HEK293 (cell line): ENCODE results near the gene HPCA.

Source experiments
- CTCF ChIA-PET: fragments of 350-600 bp; formaldehyde crosslinking; extraction: SDS; loops from one replicate; lab custom pipeline; 2021; ENCODE audit warnings: antibody characterized with exemption; lab: Yijun Ruan, JAX
- POLR2A ChIA-PET: fragments of 300-600 bp; formaldehyde crosslinking; extraction: SDS; loops from one replicate; lab custom pipeline; 2020; ENCODE audit warnings: antibody characterized with exemption, inconsistent platforms; lab: Yijun Ruan, JAX
- H3K27ac ChIP-seq: fragments of 200-500 bp; sonication (Bioruptor generic); 2 replicates; pipeline ENCODE4 v1.5.1; 2014; ENCODE audit warnings: low read depth, low read length, control low read depth, inconsistent platforms; ENCODE audit errors: extremely low read depth
- H3K36me3 ChIP-seq, 2 experiments: fragments of 200-500 bp in 1 of 2; sonication (Bioruptor generic) in 1 of 2; 1 replicate in 1 of 2; 2 replicates in 1 of 2; pipeline ENCODE4 v1.5.1; 2014 to 2017; ENCODE audit warnings: inconsistent platforms in 2 of 2, low read length in 2 of 2; ENCODE audit not compliant: control insufficient read depth in 2 of 2, insufficient read depth in 1 of 2
- H3K4me1 ChIP-seq: fragments of 200-500 bp; sonication (Bioruptor generic); 2 replicates; pipeline ENCODE4 v1.5.1; 2014; ENCODE audit warnings: mild to moderate bottlenecking, low read length, inconsistent platforms; ENCODE audit not compliant: control insufficient read depth, insufficient read depth
- H3K4me3 ChIP-seq: 2 replicates; pipeline ENCODE4 v1.5.1; 2011; ENCODE audit warnings: low read depth, mild to moderate bottlenecking, control low read depth, low read length, moderate library complexity
- H3K9me3 ChIP-seq: fragments of 200-500 bp; sonication (Bioruptor generic); 2 replicates; pipeline ENCODE4 v1.5.1; 2014; ENCODE audit warnings: low read depth, low read length, inconsistent platforms; ENCODE audit not compliant: control insufficient read depth, insufficient read depth
- ATF2 ChIP-seq: fragments of 450-650 bp; formaldehyde crosslinking; IDR thresholded peaks from 2 replicates; pipeline ENCODE4 v1.5.1; 2016; ENCODE audit warnings: missing biosample characterization, missing genetic modification characterization, low read depth
- ELK4 ChIP-seq: IDR thresholded peaks from 2 replicates; pipeline ENCODE4 v1.6.1; 2011; ENCODE audit warnings: mild to moderate bottlenecking, low read depth, low read length, borderline replicate concordance
- HOXA7 ChIP-seq: sonication (generic); formaldehyde crosslinking; IDR thresholded peaks from 2 replicates; pipeline ENCODE4 v1.8.1; 2022; ENCODE audit warnings: missing genetic modification reagents, borderline replicate concordance
- KLF16 ChIP-seq: fragments of 450-650 bp; formaldehyde crosslinking; IDR thresholded peaks from 2 replicates; pipeline ENCODE4 v1.5.1; 2017; ENCODE audit warnings: missing biosample characterization, missing genetic modification characterization
- MZF1 ChIP-seq: fragments of 450-650 bp; formaldehyde crosslinking; IDR thresholded peaks from 2 replicates; pipeline ENCODE4 v1.5.1; 2017; ENCODE audit warnings: missing biosample characterization, missing genetic modification characterization, borderline replicate concordance
- ZBTB26 ChIP-seq: fragments of 450-650 bp; formaldehyde crosslinking; optimal IDR thresholded peaks from 2 replicates; pipeline ENCODE3; 2016; ENCODE audit warnings: missing biosample characterization, mild to moderate bottlenecking, missing genetic modification characterization
- ZNF19 ChIP-seq: fragments of 450-650 bp; formaldehyde crosslinking; IDR thresholded peaks from 2 replicates; pipeline ENCODE4; 2016; ENCODE audit warnings: missing biosample characterization, missing genetic modification characterization, low read depth
- ZNF324 ChIP-seq: fragments of 450-650 bp; formaldehyde crosslinking; IDR thresholded peaks from 2 replicates; pipeline ENCODE4 v1.5.1; 2016; ENCODE audit warnings: missing biosample characterization, missing genetic modification characterization
- ZNF335 ChIP-seq: fragments of 450-650 bp; formaldehyde crosslinking; conservative IDR thresholded peaks from 2 replicates; pipeline ENCODE4 v1.5.1; 2016; ENCODE audit warnings: missing biosample characterization, missing genetic modification characterization
- ZNF514 ChIP-seq: fragments of 450-650 bp; formaldehyde crosslinking; IDR thresholded peaks from 2 replicates; pipeline ENCODE4 v1.5.1; 2016; ENCODE audit warnings: missing biosample characterization, missing genetic modification characterization
- ZNF571 ChIP-seq: fragments of 450-650 bp; formaldehyde crosslinking; IDR thresholded peaks from 2 replicates; pipeline ENCODE4 v1.5.0; 2017; ENCODE audit warnings: missing biosample characterization, missing genetic modification characterization
- ZNF600 ChIP-seq: fragments of 450-650 bp; formaldehyde crosslinking; IDR thresholded peaks from 2 replicates; pipeline ENCODE4 v1.5.1; 2016; ENCODE audit warnings: missing biosample characterization, missing genetic modification characterization
- ZNF664 ChIP-seq: fragments of 450-650 bp; formaldehyde crosslinking; IDR thresholded peaks from 2 replicates; pipeline ENCODE4 v1.5.1; 2016; ENCODE audit warnings: missing biosample characterization, missing genetic modification characterization
- ZNF747 ChIP-seq: fragments of 450-650 bp; formaldehyde crosslinking; IDR thresholded peaks from 2 replicates; pipeline ENCODE4 v1.5.1; 2016; ENCODE audit warnings: missing biosample characterization, missing genetic modification characterization
- ZNF785 ChIP-seq: fragments of 450-650 bp; formaldehyde crosslinking; IDR thresholded peaks from 2 replicates; pipeline ENCODE4 v1.5.1; 2016; ENCODE audit warnings: missing biosample characterization, missing genetic modification characterization
- TF ChIP-seq, protein P1 (sequence below): fragments of 450-650 bp; formaldehyde crosslinking; IDR thresholded peaks from 2 replicates; pipeline ENCODE4 v1.5.1; 2016; ENCODE audit warnings: missing biosample characterization, missing genetic modification characterization

Gene HPCA

DNA sequence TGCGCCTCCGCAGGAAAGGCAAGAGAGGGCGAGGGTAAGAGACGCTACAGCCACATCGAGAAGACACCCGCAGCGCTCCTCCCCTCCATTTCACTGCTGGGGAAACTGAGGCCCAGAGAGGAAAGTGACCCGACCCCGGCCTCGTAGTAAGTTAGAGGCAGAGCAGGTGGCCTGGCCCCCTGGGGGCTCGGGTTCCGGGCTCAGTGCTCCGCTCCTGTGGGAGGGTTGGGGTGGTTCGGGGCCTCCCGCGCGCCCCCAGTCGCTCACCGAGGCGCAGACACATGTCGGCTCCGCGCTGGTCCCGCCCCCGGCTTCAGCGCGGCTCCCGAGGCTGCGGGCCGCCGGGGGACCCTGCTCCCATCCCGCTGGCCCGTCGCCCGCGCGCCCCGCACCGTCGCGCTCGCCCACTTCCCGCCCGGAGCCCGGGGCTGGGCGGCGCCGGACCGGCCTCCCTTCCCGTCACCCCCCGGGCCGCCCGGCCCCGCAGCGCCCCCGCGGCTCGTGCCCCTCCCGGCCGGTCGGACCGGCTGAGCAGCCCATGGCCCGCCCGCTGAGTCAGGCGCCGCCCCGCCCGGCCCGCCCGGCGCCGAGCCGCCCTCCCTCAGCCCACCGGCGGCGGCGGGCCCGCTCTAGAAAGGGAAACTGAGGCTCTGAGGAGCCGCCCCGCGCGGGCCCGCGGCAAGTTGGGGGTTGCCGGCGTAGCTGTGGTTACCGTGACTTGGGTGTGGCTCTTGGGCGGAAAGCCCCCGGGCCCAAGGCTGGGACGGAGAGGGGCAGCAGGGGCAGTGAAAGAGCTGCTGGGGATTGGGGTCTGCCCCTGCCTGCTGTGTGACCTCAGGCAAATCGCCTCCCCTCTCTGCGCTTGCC, 14.9 kb downstream of the HPCA start, which contains the start of gene TMEM54 (continued):
- TF ChIP-seq ATF2 (tag by site-specific recombination) = no peak

DNA sequence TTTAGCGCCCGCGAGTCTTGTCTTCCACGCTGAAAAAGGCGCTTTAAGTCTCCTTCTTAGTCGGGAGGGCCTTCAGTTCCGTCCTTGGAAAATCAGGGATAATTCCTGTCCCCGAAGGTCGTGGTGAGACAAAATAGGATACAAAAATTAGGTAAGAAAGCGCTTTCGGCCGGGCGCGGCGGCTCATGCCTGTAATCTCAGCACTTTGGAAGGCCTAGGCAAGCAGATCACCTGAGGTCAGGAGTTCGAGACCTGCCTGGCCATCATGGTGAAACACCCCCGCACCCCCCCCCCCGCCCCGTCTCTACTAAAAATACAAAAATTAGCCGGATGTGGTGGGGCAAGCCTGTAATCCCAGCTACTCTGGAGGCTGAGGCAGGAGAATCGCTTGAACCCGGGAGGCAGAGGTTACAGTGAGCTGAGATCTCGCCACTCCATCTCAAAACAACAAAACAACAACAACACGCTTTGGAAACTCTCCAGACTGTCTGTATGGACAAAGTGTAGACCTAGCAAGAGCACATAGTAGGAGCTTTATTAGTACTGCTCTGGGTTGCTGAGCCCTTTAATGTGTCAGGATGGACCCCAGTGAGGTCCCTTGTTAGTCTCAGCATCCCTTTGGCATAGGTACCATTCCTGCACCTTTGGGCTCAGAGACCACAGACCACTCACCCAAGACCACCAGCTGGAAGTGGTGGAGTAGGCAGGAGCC, 15.7 kb downstream of the HPCA start:
- POLR2A ChIA-PET = no interaction called here
- H3K4me3 ChIP-seq = peak overlapping the region; percentile 41
- H3K9me3 ChIP-seq = no peaks in the 10 kb centered on the region
- H3K36me3 ChIP-seq = no peaks in the 10 kb centered on the region
- TF ChIP-seq ZNF19 (tag by site-specific recombination) (no peak), ZNF335 (tag by site-specific recombination) (peak; percentile 49; the same call in 1 of the 2 replicates)
- no peak overlapping the region for H3K27ac ChIP-seq
- no peaks in the 10 kb centered on the region for H3K4me1 ChIP-seq
- CTCF ChIA-PET = interaction anchor here (0.5 to 1.0 kb wide), 4 partner anchors 13 to 190 kb away, joined by 3 read pairs; no protein-coding TSS in a partner anchor

DNA sequence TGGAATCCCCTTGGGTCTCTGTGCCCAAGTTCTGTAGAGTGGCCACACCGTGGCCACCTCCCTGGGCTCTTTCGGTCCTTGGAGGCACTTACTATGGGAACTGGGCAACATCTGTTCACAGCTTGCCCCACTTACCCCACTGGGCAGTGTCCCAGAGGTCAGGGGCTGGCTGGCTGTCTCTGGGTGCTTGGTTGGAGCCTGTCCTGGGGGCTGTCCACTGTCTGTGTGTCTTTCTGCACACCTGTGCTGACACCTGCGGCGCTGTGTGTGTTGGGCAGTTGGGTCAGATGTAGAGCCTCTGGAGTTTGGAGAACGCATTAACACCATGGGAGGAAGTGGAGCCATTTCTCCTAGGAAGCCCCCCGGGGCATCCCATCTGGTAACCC, 16.2 kb downstream of the HPCA start:
- ChIA-PET CTCF (interaction anchor here (0.6 to 1.4 kb wide), 3 partner anchors 10 to 26 kb away, joined by 3 to 7 read pairs (median 3); no protein-coding TSS in a partner anchor), POLR2A (no interaction called here)

DNA sequence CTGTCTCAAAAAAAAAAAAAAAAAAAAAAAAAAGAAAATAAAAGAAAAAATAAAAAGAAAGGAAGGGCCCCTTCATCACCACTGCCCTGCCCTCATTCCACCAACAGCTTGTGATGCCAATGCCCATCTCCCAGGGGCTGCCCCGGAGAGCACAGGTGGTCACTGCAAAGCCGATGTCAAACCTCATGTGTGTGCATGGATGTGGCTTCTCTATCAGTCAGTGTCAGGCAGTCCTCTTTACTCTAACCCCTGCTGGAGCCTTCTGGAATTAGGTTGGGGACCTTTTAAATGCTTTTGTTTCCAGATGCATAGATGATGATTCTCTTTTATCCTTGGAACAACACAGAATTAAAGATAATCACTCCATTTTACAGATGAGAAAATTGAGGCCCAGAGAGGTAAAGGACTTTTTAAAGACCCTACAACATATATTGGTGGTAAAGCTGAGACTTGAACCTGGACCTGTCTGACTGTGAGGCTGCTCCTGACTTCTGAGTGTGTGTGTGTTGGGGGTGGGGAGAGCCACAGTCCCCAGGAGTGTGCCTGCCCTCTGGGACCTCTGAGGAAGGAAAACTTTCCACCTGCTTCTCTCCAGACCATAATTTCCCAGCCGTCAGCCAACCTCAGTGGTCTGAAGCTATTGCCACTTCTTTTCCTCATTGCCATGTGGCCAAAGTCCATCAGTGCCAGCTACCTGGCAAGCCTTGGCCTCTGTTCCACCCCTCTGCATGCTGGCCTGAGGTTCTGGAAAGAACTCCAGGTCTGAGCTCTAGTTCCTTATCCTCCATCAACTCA, 17.9 kb downstream of the HPCA start:
- Histone ChIP-seq H3K4me3 (no peak overlapping the region), H3K36me3 (no peaks in the 10 kb centered on the region), H3K9me3 (no peaks in the 10 kb centered on the region), H3K4me1 (no peaks in the 10 kb centered on the region), H3K27ac (no peak overlapping the region)
- ChIA-PET CTCF (interaction anchor here (0.6 to 1.8 kb wide), 3 partner anchors 11 to 442 kb away, joined by 3 to 6 read pairs (median 3); partner anchors contain the start of gene HPCA), POLR2A (no interaction called here)
- no peak for TF ChIP-seq HOXA7 (CRISPR knock-in tag)
- TF ChIP-seq ZNF600 (tag by site-specific recombination) = no peak
- no peak for TF ChIP-seq ZNF514 (tag by site-specific recombination)
- TF ChIP-seq KLF16 (tag by site-specific recombination) = no peak
- TF ChIP-seq ZNF664 (tag by site-specific recombination) = no peak
- no peak for TF ChIP-seq ELK4
- TF ChIP-seq, protein P1, sequence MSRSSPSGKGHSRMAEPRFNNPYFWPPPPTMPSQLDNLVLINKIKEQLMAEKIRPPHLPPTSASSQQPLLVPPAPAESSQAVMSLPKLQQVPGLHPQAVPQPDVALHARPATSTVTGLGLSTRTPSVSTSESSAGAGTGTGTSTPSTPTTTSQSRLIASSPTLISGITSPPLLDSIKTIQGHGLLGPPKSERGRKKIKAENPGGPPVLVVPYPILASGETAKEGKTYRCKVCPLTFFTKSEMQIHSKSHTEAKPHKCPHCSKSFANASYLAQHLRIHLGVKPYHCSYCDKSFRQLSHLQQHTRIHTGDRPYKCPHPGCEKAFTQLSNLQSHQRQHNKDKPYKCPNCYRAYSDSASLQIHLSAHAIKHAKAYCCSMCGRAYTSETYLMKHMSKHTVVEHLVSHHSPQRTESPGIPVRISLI (tag by site-specific recombination) = no peak
- no peak for TF ChIP-seq ZNF747 (tag by site-specific recombination)
- TF ChIP-seq MZF1 (tag by site-specific recombination) = no peak
- no peak for TF ChIP-seq ZNF785 (tag by site-specific recombination)
- no peak for TF ChIP-seq ZBTB26 (tag by site-specific recombination)

More for the DNA sequence above, 16.2 kb downstream of the HPCA start:
- TF ChIP-seq ZNF664 (tag by site-specific recombination) (no peak), ZNF324 (tag by site-specific recombination) (no peak), ZNF571 (tag by site-specific recombination) (no peak)
- Histone ChIP-seq H3K27ac (no peak overlapping the region), H3K36me3 (no peaks in the 10 kb centered on the region), H3K4me1 (no peaks in the 10 kb centered on the region), H3K4me3 (no peak overlapping the region), H3K9me3 (no peaks in the 10 kb centered on the region)
